Measurements from ENCODE around the gene LRRN2. TPM values are rescaled to one million over a fixed set of nuclear protein-coding genes. Genes with fewer than 3 reads are reported as not detected.

Gene LRRN2
- total RNA-seq, 2 donors from 2014 or later, result 11.4 to 16.2 TPM

DNA sequence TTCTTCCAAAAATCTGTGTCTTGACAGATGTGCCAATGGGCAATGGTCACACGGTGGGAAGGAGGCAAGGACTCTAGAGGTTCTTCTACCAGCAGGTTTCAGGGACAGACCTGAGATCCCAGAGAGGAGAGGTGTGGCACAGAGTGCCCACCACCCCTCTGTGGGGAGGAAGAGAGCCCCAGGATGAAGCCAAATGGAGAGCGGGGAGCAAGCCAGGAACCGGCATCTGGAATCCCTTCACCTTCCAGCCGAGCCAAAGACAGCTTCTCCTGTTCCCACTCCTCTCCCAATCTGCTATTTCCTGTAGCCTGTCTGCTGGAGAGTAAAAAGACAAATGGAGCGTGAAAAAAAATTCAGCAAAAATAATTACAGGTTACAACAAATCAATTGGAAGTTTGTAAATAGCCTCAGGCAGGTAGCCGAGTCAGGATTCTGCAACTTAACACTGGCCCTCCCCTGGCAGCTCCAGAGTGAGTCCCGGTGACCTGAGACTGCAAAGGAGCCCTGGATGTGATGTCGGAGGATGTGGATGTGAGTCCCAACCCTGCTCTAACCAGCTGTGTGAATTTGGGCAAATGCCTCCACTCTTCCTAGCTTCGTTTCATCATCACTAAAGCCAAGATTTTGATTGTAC lies 45.4 kb upstream of the LRRN2 start:
- no peaks in the 10 kb centered on the region for H3K9me3 Mint-ChIP-seq

GRCh38 chr1:204729516-204729915 lies 44.0 kb upstream of the LRRN2 start:
- no peak overlapping the region for H3K27ac Mint-ChIP-seq
- Histone ChIP-seq H3K9me3 (ENCODE audit: control insufficient read depth, low read length) (no peaks in the 10 kb centered on the region), H3K4me3 (ENCODE audit: low read length) (no peak overlapping the region), H3K36me3 (ENCODE audit: control insufficient read depth, insufficient read depth, low read length) (no peaks in the 10 kb centered on the region), H3K27me3 (ENCODE audit: control insufficient read depth, insufficient read depth, low read length, poor library complexity, severe bottlenecking) (no peaks in the 10 kb centered on the region), H3K9ac (ENCODE audit: extremely low read depth, low read length, poor library complexity, severe bottlenecking) (no peak overlapping the region), H3K4me1 (ENCODE audit: control insufficient read depth, insufficient read depth, low read length) (peaks cover 2% of the 10 kb centered on the region), H3K27ac (ENCODE audit: low read depth, low read length) (no peak overlapping the region)
- WGBS, 2 experiments (ENCODE audit: insufficient coverage in 1 of 2, insufficient read length in 1 of 2), result 83 to 95% methylated on average over 1 to 7 of the region's 7 CpGs
- no peak for DNase-seq
- no peak overlapping the region for H3K4me3 Mint-ChIP-seq
- TF ChIP-seq CTCF (conservative IDR thresholded peaks at IDR 0.05), result no peak
- no peaks in the 10 kb centered on the region for H3K36me3 Mint-ChIP-seq (ENCODE audit: low read depth)
- peaks cover 45% of the 10 kb centered on the region for H3K4me1 Mint-ChIP-seq
- H3K27me3 Mint-ChIP-seq (ENCODE audit: insufficient read depth), result no peaks in the 10 kb centered on the region
- no peaks in the 10 kb centered on the region for H3K9me3 Mint-ChIP-seq

More for the DNA sequence above, 45.4 kb upstream of the LRRN2 start:
- TF ChIP-seq CTCF (conservative IDR thresholded peaks at IDR 0.05), result no peak
- Histone ChIP-seq H3K36me3 (ENCODE audit: control insufficient read depth, insufficient read depth, low read length) (no peaks in the 10 kb centered on the region), H3K27ac (ENCODE audit: low read depth, low read length) (no peak overlapping the region), H3K4me1 (ENCODE audit: control insufficient read depth, insufficient read depth, low read length) (peaks cover 17% of the 10 kb centered on the region), H3K9ac (ENCODE audit: extremely low read depth, low read length, poor library complexity, severe bottlenecking) (no peak overlapping the region), H3K27me3 (ENCODE audit: control insufficient read depth, insufficient read depth, low read length, poor library complexity, severe bottlenecking) (no peaks in the 10 kb centered on the region), H3K9me3 (ENCODE audit: control insufficient read depth, low read length) (no peaks in the 10 kb centered on the region), H3K4me3 (ENCODE audit: low read length) (no peak overlapping the region)
- DNase-seq, result no peak
- H3K27ac Mint-ChIP-seq, result no peak overlapping the region
- no peaks in the 10 kb centered on the region for H3K36me3 Mint-ChIP-seq (ENCODE audit: low read depth)
- WGBS, 2 experiments (ENCODE audit: insufficient coverage in 1 of 2, insufficient read length in 1 of 2), result 67 to 88% methylated on average over 1 to 9 of the region's 9 CpGs
- H3K27me3 Mint-ChIP-seq (ENCODE audit: insufficient read depth), result no peaks in the 10 kb centered on the region
- H3K4me1 Mint-ChIP-seq, result peaks cover 56% of the 10 kb centered on the region
- no peak overlapping the region for H3K4me3 Mint-ChIP-seq

- no peaks in the 10 kb centered on the region for H3K9me3 Mint-ChIP-seq
- no peak for TF ChIP-seq CTCF (conservative IDR thresholded peaks at IDR 0.05)
- Histone ChIP-seq H3K27me3 (ENCODE audit: control insufficient read depth, insufficient read depth, low read length, poor library complexity, severe bottlenecking) (no peaks in the 10 kb centered on the region), H3K27ac (ENCODE audit: low read depth, low read length) (no peak overlapping the region), H3K9ac (ENCODE audit: extremely low read depth, low read length, poor library complexity, severe bottlenecking) (no peak overlapping the region), H3K4me3 (ENCODE audit: low read length) (no peak overlapping the region), H3K36me3 (ENCODE audit: control insufficient read depth, insufficient read depth, low read length) (no peaks in the 10 kb centered on the region), H3K9me3 (ENCODE audit: control insufficient read depth, low read length) (no peaks in the 10 kb centered on the region), H3K4me1 (ENCODE audit: control insufficient read depth, insufficient read depth, low read length) (no peaks in the 10 kb centered on the region)
- H3K27me3 Mint-ChIP-seq (ENCODE audit: insufficient read depth), result peaks cover 4% of the 10 kb centered on the region
- no peaks in the 10 kb centered on the region for H3K36me3 Mint-ChIP-seq (ENCODE audit: low read depth)
- WGBS, 2 experiments (ENCODE audit: insufficient coverage in 1 of 2, insufficient read length in 1 of 2), result 86 to 94% methylated on average over 3 of the region's 3 CpGs
- DNase-seq, result no peak
- H3K4me1 Mint-ChIP-seq, result peaks cover 34% of the 10 kb centered on the region
- H3K27ac Mint-ChIP-seq, result no peak overlapping the region
- no peak overlapping the region for H3K4me3 Mint-ChIP-seq
These were observed 42.9 kb upstream of the LRRN2 start for GRCh38 chr1:204728456-204728855.
